ENCODE measurements around the gene ZDHHC16. TPM values are rescaled to one million over a fixed set of nuclear protein-coding genes. Genes with fewer than 3 reads are reported as not detected.

ZDHHC16 gene
- total and polyA plus RNA-seq, 10 of the 15 experiments (the other 5 are each of a cell fraction or from before 2014, with no cell fraction given), result 16.8 to 63.1 (median 29.8) TPM

DNA sequence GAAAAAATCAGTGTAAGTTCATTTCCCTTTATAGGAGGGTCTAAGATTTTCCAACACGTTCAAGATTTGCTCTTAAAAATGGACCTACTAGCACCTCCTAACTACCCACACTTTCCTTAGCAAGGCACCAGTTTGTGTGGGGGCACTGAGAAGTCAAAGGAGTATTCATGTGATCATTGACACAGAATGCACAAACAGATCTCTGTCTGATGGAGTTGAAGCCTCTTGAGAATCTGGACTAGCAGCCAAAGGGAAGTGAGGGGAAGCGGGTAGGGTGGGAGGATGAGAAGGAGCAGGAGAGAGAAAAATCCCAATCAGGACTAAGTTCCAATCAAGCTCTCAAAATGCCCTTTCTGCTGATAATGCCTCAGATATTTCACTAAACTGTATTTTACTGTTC is 48.2 kb downstream of the ZDHHC16 start:
- no peaks in the 10 kb centered on the region for H3K9me3 ChIP-seq (replicated peaks; ENCODE audit: control insufficient read depth, insufficient read depth, low read length)
- BruUV-seq (replicated peaks), result no TSS peak
- peaks cover 2 to 3% of the 10 kb centered on the region in 2 experiments; a peak in 2 of 4 replicates for H3K36me3 ChIP-seq (ENCODE audit: control insufficient read depth in 2 of 2, insufficient read depth in 2 of 2, low read length in 1 of 2)
- H3K27ac ChIP-seq (ENCODE audit: control insufficient read depth, insufficient read depth), result no peak overlapping the region
- SMC1A ChIA-PET (ENCODE audit: uncharacterized antibody, unreplicated experiment), result interaction anchor here (1.1 to 1.8 kb wide), 5 partner anchors 9 to 33 kb away, joined by 3 to 7 read pairs (median 3); no protein-coding TSS in a partner anchor
- peaks cover 5% of the 10 kb centered on the region for H3K4me1 ChIP-seq (ENCODE audit: control insufficient read depth, insufficient read depth, low read length)
- RAD21 ChIA-PET (ENCODE audit: unreplicated experiment), result no interaction called here
- POLR2A ChIA-PET, result no interaction called here
- in situ Hi-C loops (cut with MboI) (no loop called here), intact Hi-C loops (cut with micrococcal nuclease; ENCODE audit: unreplicated experiment) (no loop called here)
- DNase-seq (ENCODE audit: low read depth, low spot score) (no peak), ATAC-seq (no peak), FAIRE-seq (no peak)
- peaks cover 79% of the 10 kb centered on the region for H3K79me2 ChIP-seq (ENCODE audit: control insufficient read depth, insufficient read depth, low read length)
- no peaks in the 10 kb centered on the region for H4K20me1 ChIP-seq (ENCODE audit: control insufficient read depth, insufficient read depth)
- no peak overlapping the region for H3K9ac ChIP-seq (ENCODE audit: control insufficient read depth, insufficient read depth, low read length)
- H3K4me3 ChIP-seq, result no peak overlapping the region
- 21% methylated on average over 2 of the region's 2 CpGs for WGBS (ENCODE audit: insufficient coverage, insufficient replicate concordance, low lambda C conversion rate, missing lambda C conversion rate)
- CTCF ChIA-PET, result interaction anchor here (0.6 to 1.3 kb wide), 4 partner anchors 28 to 60 kb away, joined by 3 to 5 read pairs (median 3); no protein-coding TSS in a partner anchor
- no peaks in the 10 kb centered on the region; a peak in 1 of 4 replicates for H3K27me3 ChIP-seq (replicated peaks in 1 of 2; ENCODE audit: control insufficient read depth in 2 of 2, insufficient read depth in 2 of 2, low read length in 1 of 2)
- TF ChIP-seq SMARCA5 (IDR thresholded peaks at IDR 0.05) (no peak), SMC3 (IDR thresholded peaks at IDR 0.05; ENCODE audit: borderline replicate concordance, low read length) (no peak), RFX5 (IDR thresholded peaks at IDR 0.05; ENCODE audit: low read depth, low read length) (no peak), GATAD2B (conservative IDR thresholded peaks at IDR 0.05; ENCODE audit: low read depth) (no peak), CHD2 (IDR thresholded peaks at IDR 0.05; ENCODE audit: borderline replicate concordance, low read depth, low read length) (no peak), EZH2 (IDR thresholded peaks at IDR 0.05; ENCODE audit: borderline replicate concordance, control insufficient read depth, low read depth, low read length) (no peak)
- TF ChIP-seq, protein P1, sequence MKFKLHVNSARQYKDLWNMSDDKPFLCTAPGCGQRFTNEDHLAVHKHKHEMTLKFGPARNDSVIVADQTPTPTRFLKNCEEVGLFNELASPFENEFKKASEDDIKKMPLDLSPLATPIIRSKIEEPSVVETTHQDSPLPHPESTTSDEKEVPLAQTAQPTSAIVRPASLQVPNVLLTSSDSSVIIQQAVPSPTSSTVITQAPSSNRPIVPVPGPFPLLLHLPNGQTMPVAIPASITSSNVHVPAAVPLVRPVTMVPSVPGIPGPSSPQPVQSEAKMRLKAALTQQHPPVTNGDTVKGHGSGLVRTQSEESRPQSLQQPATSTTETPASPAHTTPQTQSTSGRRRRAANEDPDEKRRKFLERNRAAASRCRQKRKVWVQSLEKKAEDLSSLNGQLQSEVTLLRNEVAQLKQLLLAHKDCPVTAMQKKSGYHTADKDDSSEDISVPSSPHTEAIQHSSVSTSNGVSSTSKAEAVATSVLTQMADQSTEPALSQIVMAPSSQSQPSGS (IDR thresholded peaks at IDR 0.05; ENCODE audit: low read length), result no peak
- TF ChIP-seq, protein P2, sequence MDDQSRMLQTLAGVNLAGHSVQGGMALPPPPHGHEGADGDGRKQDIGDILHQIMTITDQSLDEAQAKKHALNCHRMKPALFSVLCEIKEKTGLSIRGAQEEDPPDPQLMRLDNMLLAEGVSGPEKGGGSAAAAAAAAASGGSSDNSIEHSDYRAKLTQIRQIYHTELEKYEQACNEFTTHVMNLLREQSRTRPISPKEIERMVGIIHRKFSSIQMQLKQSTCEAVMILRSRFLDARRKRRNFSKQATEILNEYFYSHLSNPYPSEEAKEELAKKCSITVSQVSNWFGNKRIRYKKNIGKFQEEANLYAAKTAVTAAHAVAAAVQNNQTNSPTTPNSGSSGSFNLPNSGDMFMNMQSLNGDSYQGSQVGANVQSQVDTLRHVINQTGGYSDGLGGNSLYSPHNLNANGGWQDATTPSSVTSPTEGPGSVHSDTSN (IDR thresholded peaks at IDR 0.05; ENCODE audit: insufficient replicate concordance, low read depth, low read length), result no peak
- H2AFZ ChIP-seq (ENCODE audit: control insufficient read depth, low read depth, low read length), result no peak overlapping the region
- H3K4me2 ChIP-seq (ENCODE audit: control insufficient read depth, insufficient read depth), result peak overlapping the region; percentile 15; the same call in 1 of the 2 replicates

All from GM12878 (cell line).